ENCODE results near the gene STAT2. TPM values are rescaled to one million over a fixed set of nuclear protein-coding genes. Genes with fewer than 3 reads are reported as not detected.
A peak's percentile ranks its signal among the peaks of the same experiment; 100 is the strongest.
"Not testable (repeated sequence)": the region's sequence is repeated elsewhere in the genome, so short reads cannot be mapped to it uniquely, and the experiment has no call there.

STAT2 gene
- polyA plus RNA-seq (ENCODE audit: insufficient read length in 10 of 10), result 10 to 100 TPM; 39.6 to 94.7 (median 59.4) TPM
- long read RNA-seq, donor 1, partial matches to known transcripts, result 7 of 7 reads
- long read RNA-seq, donor 1, other reads (novel, unspliced or antisense), result 0 of 7 reads
- long read RNA-seq, donor 2, result 0 reads
- long read RNA-seq, donor 3, result 0 reads
- long read RNA-seq, donor 4, partial matches to known transcripts, result 0 of 3 reads
- long read RNA-seq, donor 4, other reads (novel, unspliced or antisense), result 0 of 3 reads
- long read RNA-seq, donor 5, partial matches to known transcripts, result 0 of 1 reads
- long read RNA-seq, donor 5, other reads (novel, unspliced or antisense), result 0 of 1 reads
- long read RNA-seq, donor 6, partial matches to known transcripts, result 0 of 1 reads
- long read RNA-seq, donor 6, other reads (novel, unspliced or antisense), result 0 of 1 reads
- long read RNA-seq, donor 7, partial matches to known transcripts, result 0 of 1 reads
- long read RNA-seq, donor 7, other reads (novel, unspliced or antisense), result 0 of 1 reads
- long read RNA-seq, donor 8, partial matches to known transcripts, result 0 of 1 reads
- long read RNA-seq, donor 8, other reads (novel, unspliced or antisense), result 0 of 1 reads
- long read RNA-seq, donor 9, result 0 reads

- DNase-seq, result peak; percentile 99 to 100 (median 100)
These were observed at the start of gene STAT2 for GRCh38 chr12:56359851-56360767. Gene STAT2 (minus strand): TSS chr12:56360107. CDS start chr12:56356571, 3,536 bp downstream.

GRCh38 chr12:56408799-56409417, 49.0 kb upstream of the STAT2 start:
- DNase-seq, result no peak

GRCh38 chr12:56404227-56404626, 44.3 kb upstream of the STAT2 start:
- not testable (repeated sequence) for DNase-seq

GRCh38 chr12:56401612-56402011, 41.7 kb upstream of the STAT2 start:
- DNase-seq, result not testable (repeated sequence)

GRCh38 chr12:56401125-56401524, 41.2 kb upstream of the STAT2 start:
- not testable (repeated sequence) for DNase-seq

GRCh38 chr12:56399466-56399865, 39.6 kb upstream of the STAT2 start:
- not testable (repeated sequence) for DNase-seq

- DNase-seq, result no peak
These were observed 38.4 kb upstream of the STAT2 start for GRCh38 chr12:56398324-56398723.

- DNase-seq, result no peak
These were observed 32.4 kb upstream of the STAT2 start for GRCh38 chr12:56392331-56392730.

GRCh38 chr12:56391721-56392120, 31.8 kb upstream of the STAT2 start:
- no peak for DNase-seq

GRCh38 chr12:56389412-56389811, 29.5 kb upstream of the STAT2 start:
- DNase-seq, result no peak

GRCh38 chr12:56387152-56387736, 27.3 kb upstream of the STAT2 start:
- peak in 1 of 3 donors; percentile 7 for DNase-seq

- DNase-seq, result no peak
These were observed 26.0 kb upstream of the STAT2 start for GRCh38 chr12:56385873-56386272.

GRCh38 chr12:56382611-56383010, 22.7 kb upstream of the STAT2 start:
- no peak for DNase-seq

GRCh38 chr12:56377989-56378316, 18.0 kb upstream of the STAT2 start:
- no peak for DNase-seq

- no peak for DNase-seq
These were observed 17.5 kb upstream of the STAT2 start for GRCh38 chr12:56377310-56377988.

GRCh38 chr12:56375598-56376434, 15.9 kb upstream of the STAT2 start:
- DNase-seq, result no peak

- DNase-seq, result no peak
These were observed 15.1 kb upstream of the STAT2 start for GRCh38 chr12:56374726-56375597.

- no peak for DNase-seq
These were observed 13.6 kb upstream of the STAT2 start for GRCh38 chr12:56373515-56373914.

GRCh38 chr12:56366948-56367347, 7.0 kb upstream of the STAT2 start:
- no peak for DNase-seq

All from muscle of back (tissue), 13 donors.